A172 (cell line): ENCODE results near the gene COLQ. TPM values are rescaled to one million over a fixed set of nuclear protein-coding genes. Genes with fewer than 3 reads are reported as not detected.
"Not testable (repeated sequence)": the region's sequence is repeated elsewhere in the genome, so short reads cannot be mapped to it uniquely, and the experiment has no call there.

ENCODE experiments used
- DNase-seq: peaks from one replicate; pipeline ENCODE4 v3.0.0-alpha.2; 2015; ENCODE audit warnings: low spot score
- total RNA-seq: library from RNA; depleted of rRNA; stranded (reverse); fragments of >200 nt; shearing (Covaris generic); gene quantifications from 2 replicates; pipeline ENCODE4 v1.2.3, GENCODE V29; 2014

Gene COLQ
- total RNA-seq, 1 experiment from 2014 or later = not detected

DNA sequence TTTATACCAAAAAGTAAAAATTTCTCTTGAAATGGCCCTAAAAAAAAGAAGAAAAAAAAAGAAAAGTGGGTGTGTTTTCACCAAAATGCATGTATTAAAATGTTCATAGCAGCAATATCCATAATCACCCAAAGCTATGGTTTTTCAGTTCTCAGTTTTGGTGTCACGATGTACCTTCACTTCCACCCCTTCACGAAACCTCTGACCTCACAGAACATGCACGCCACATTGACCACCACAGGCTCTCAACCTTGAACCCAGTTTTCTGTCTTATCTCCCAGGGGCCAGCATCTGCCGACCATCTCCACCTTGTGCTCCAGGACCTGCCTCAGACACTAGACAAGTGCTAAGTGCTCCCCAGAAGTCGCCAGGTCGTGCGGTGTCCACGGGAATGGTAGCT, 30.4 kb downstream of the COLQ start:
- no peak for DNase-seq

DNA sequence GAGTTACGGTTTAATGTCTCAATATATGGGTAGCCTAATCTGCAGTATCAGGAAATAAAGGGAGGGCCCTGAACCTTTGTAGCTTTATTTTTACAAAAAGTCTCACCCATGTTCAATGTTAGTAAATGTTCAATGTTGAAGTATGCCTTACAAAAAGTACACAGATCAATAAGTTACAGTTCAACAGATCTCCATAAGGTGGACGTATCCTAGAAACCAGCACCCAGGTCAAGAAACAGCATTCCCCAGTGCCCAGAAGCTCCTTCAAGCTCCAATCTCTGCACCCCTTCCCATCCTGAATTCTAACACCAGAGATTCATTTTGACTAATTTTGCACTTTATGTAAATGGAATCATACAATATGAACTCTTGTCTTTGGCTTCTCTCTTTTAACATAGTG, 31.3 kb downstream of the COLQ start:
- no peak for DNase-seq

DNA sequence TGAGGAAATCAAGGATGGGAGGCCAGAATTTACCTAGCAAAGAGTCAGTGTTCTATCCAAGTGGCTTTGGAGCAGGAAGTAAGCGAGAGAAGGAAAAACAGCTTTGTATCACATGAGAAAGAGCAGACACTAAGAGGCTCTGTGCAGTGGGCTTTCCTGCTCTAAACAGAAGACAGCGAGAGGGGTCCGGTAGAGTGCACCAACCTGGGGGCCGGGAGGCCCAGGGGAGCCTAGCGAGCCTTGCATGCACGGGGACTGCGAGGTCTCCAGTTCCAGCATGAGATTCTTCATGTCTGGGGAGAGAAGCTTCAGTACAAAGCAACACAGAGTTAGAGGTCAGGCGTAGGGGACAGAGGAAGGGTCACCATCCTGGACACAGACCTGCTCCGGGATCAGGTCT, 33.5 kb downstream of the COLQ start:
- no peak for DNase-seq

DNA sequence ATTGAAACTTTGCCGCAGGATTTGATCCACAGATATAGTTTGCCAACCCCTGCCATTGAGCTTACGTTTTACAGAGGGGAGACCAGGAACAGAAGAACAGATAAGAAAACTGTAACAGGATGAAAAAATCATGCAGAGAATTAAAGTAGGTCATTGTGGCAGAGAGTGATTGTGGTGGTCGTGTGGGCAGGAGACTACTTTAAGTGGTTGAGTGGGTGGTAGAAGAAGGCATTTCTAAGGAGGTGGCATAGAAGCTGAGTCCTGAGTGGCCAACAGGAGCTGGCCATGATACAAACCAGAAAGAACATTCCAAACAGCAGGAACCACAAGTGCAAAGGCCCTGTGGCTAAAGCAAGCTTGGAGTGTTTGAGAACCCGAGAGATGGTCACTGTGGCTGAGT, 34.5 kb downstream of the COLQ start:
- no peak for DNase-seq

DNA sequence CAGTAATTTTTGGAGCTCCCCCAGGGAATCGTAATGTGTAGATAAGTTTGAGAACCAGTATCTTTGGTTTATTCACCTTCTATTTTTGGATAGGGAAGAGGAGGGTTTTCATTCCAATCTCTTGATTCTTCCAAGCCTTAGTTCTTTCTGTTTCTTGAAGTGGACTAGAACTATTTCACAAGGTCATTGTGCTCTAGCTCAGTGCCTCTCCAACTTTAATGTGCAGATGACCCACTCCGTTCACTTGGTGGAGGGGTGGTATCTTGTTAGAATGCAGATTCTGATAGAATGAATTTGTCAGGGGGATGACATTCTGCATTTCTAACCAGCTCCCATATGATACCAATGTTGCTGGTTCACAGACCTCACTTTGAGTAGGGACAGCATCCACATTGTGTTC, 35.5 kb downstream of the COLQ start:
- no peak for DNase-seq

DNA sequence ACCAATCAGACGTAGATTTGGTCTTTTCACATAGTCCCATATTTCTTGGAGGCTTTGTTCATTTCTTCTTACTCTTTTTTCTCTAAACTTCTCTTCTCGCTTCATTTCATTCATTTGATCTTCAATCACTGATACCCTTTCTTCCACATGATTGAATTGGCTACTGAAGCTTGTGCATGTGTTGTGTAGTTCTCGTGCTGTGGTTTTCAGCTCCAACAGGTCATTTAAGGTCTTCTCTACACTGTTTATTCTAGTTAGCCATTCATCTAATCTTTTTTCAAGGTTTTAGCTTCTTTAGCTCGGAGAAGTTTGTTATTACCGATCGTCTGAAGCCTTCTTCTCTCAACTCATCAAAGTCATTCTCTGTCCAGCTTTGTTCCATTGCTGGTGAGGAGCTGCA, 37.0 kb downstream of the COLQ start:
- not testable (repeated sequence) for DNase-seq

DNA sequence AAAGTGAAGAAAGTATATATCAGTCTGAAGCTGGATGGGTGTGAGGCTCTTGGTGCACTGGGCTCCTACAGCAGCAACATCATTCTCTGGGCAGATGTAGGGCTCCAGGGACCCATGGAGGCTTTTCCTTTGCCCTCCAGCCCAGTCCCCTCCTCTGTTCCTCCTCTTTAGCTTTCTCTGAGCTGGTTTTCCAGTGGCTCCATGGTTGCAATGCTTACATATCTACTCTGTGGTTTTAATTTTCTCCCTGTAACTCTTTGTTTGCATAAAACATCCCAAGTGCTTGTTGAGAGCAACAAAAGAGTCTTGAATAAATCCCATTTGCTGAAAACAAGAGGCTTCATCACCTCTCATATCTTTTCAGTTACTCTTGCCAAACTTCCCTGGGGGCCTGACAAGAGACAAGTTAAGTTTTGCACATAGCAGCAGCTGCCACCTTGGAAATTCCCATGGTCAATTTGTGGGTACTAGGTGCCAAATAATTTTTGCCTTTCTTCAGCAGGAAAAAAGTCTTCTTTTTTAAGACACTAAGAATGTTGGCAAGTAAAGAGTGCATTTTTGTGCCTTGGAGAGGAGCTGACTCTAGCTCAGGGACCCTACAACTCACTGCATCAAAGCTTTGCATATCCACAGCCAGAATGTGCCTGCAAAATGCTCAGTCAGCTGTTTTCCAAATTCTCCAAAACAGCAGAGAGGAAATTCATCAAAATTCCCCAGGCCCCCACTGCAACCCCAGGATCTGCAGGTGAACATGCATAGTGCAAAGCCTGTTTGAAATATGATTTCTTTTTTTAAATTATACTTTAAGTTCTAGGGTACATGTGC, 41.9 kb downstream of the COLQ start:
- no peak for DNase-seq

DNA sequence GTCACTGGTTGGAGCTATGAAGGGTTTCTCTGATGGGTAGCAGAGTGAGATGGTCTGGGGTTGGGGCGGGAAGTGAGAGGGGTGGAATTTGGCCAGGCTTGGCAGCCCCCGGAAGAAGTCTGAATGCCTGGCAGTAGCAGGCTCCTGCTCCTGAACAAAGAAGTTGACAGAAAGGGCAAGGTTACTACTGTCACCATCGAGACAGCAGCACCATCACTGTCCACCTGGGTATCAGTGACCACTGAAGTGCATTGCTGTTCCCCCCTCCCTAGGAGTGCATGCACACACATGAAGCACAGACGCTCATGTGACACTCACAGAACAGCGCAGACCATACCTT, 42.9 kb downstream of the COLQ start:
- DNase-seq = no peak

DNA sequence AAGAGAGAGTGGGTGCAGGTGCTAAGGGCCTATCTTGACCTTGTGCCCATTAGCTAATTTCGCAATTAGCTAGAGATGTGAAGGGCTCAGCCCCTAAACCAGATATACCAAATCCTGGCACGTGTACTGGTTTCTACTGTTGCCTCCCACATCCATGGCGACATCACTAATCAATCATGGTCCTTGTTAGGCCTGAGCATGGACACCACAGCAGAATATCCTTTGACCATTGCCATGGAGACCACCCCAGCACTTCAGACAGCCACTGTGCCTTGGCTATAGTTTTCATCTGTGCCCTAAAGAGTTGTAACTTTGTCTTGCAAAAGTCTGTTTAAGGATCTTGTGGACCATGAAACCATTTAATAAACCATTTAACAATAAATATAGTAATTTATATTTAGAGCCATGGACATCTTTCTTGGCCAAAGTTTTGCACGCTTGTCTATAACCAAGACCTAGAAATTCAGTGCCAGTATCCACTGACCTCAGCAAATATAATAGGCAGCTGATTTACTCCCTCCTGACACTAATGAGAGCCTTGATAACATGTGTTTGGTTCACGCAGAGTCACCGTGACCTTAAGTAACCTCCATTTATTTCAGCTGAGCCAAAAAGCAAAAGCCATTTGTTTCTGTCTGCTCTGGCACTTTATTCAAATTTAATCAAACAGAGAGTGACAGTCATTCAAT, 43.4 kb downstream of the COLQ start:
- DNase-seq = no peak

DNA sequence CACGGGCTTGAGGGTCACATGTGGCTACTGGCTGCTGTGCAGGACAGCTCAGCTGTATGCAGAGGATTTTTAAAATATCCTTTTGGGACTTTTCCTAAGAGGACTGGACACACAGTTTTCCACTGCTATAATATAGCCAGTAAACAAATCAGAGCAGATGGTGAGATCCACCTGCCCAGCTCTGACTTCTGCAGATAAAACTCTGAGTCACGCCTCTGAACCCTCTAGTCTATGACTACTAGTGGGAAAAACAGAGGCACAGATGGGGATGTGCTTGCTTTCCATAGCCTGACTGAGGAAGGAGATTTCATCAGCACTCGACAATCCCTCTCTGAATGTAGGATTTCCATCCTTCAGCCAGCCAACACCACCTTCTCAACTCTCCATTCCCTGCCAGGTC, 45.1 kb downstream of the COLQ start:
- DNase-seq = peak; percentile 13

DNA sequence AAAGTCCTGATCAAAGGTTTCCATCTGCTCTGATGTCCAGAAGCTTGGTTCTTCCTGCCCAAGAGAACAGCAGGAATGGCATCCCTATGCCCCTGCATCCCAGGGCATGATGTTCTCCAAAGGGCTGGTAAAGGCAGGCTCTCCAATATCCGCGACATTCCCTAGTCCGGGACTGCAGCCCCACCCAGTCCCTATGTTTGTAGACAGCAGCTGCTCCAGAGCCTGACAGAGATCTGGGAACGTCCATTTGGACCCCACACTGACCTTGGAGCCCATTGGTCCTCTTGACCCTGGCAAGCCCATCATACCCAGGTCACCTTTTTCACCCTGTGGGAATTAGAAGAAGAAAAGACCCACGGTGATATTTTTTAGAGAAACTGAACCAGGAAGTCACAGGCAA, 46.3 kb downstream of the COLQ start:
- no peak for DNase-seq

DNA sequence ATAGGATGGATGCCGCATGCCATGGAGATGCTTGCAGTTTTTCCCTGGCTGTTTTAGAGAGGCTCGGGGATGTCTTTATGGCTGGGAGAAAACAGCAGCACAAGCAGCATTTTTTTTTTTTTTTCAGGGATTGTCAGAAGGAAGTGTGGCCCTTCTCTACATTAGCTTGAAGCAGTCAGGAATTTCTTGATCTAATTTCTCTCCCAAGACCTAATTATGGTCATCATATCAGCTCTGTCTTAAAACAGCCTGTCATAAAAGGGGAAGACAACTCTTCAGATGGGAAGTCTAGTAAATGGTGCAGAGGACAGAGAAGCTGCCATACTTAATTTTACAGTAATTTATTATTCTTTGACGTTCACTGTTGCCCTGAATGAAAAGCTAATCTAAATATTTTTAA, 49.6 kb downstream of the COLQ start:
- no peak for DNase-seq

DNA sequence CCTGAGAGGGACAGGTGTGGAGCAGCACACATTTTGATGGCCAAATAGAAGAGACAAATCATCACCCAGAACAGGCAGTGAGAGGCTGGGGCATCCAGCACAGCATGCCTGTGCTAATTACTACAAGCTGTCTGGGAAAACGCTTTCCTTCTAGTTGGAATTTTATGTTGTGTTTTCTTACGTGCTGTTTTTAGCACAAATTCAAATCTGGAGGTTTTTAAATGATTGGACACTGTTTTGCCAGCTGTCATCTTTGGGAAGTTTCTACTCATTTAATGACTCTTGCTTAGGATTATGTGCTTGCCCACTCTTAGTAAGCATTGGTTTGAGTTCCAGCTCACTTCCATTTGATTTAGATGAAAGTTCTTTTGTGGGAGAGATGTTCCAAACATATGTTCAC, 50.7 kb downstream of the COLQ start:
- no peak for DNase-seq

DNA sequence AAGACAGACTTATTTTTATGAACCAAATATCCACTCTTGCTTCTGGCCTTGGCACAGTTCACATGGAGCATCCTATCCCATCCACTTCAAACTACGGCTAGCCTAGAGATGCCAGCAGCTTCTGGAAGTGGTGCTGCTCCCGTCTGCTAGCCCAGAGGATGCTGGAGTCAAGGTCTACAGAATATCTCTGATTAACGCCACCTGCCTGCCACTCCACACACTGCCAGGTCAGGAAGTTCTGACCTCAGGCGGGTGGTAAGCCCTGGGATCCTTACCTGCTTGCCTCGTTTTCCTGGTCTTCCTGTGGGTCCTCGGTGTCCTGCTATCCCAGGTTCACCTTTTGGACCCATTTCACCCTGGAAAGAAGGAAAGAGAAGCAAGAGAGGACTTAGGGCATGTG, 51.2 kb downstream of the COLQ start:
- DNase-seq = no peak

DNA sequence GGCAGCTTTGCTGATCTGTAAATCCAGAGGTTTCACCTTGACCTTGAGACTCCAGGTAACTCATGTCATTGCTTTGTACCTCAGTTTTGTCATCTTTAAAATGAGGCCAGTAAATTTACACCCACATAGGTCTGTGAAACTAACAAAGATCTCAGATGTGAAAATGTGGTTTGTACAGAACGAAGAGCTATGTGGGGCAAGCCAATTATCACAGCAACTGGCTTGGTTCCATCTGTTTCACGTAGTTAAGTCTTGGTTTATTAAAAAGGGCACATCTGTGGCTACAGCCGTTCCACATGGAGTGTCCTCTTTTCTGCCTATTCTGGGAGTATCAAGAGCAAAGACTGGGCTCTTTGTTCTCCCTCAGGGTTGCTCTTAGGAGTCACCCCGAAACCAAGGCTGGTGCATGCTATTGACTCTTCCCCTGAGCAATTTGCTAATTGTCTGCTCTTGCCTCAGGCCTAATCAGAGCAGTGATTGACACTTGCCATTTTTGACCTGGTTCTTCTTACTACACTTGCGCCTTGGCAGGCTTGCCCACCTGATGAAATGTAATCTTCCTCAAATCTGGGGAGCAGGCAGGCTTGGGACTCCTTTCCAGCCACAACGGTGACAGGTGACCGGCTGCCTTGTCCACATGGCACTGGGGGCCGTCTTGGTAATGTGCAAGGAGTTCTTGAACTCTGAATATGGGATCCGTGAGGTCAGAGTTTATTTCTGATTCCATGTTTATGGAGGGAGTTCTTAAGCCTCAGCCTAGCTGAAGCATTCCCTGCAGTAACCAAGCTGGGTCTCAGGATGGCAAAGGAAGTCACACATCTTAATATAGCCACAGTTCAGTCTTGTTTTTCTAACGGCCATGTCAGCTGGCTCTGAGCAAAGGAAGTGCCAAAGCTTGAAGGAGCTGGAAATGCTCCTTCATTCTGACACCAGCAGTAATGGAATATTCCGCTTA, 54.0 kb downstream of the COLQ start:
- no peak for DNase-seq

DNA sequence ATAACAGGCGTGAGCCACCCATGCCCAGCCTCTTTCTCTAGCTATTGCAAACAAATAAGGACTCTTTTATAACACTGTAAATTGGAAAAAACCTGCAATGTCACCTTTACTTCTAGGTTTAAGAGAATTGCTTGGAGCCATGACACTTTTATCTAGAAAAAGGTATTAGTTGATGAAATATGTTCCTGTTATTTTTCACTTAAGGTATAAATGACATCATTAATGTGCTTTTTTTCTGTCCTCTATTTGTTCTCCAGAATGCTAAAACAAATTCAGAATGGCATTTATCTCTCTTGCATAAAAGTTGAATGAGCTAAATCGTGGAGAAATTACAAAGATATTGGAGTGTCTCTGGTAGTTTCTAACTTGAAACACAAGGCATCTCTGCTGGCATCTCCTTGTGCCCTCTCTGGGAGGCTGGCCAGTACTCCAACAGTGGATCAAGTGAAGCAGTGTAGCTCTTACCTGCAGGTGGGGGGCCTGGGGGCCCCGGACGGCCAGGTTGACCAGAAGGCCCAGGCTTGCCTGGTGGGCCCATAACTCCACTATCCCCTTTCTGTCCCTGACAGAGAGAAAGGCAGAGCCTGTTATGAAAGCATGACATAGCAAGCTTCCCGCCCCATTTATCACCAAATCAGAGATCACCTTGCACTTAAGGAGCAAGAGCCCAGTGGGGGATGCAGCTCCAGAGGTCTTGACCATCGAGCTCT, 55.5 kb downstream of the COLQ start:
- DNase-seq = no peak

DNA sequence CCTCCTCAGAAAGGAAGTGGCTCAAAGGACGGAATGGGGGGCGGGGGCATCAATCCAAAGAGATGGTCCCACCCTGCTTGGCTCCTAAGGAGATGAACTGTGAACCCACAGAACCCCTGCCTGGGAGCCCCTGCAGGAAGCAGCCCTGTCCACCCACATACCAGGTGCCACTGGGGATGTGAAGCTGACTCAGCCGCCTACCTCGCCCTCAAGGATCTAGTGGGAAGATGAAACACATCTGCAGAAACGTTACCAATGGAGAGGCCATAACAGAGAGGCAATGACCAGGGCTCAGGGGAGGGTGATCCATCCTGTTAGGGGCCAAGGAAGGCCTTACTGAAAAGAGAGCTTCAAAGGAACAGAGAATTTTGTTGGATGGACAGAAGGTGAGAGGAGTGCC, 59.1 kb downstream of the COLQ start:
- no peak for DNase-seq

DNA sequence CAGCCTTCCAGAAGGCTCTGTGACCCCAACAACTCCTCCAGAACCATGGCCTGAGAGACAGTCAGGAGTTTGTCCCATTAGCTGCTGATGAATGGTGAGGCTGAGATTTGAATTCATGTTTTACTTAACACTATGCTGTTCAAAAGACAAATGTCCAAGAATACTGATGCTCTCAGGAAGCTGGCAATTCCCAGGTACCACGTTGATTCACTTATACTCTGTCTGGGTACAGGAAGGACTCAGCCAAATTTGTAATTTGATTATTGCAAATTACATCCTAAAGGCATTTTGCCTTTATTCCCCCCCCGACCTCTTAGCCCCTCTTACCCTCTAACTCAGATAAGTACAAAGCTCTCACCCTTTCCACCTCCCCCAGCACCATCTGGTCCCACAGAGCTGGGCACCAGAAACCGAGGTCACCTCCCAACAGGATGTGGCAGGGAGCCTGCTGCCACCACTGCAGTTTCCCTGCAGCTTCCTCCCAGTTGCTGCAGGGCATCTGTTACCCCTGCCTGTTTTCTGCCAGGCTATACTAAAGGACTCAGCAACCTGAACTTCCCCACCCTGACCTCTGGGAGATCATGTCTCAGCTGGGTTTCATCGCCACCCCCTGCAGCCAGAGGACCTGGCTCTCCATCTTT, 60.5 kb downstream of the COLQ start:
- DNase-seq = no peak

DNA sequence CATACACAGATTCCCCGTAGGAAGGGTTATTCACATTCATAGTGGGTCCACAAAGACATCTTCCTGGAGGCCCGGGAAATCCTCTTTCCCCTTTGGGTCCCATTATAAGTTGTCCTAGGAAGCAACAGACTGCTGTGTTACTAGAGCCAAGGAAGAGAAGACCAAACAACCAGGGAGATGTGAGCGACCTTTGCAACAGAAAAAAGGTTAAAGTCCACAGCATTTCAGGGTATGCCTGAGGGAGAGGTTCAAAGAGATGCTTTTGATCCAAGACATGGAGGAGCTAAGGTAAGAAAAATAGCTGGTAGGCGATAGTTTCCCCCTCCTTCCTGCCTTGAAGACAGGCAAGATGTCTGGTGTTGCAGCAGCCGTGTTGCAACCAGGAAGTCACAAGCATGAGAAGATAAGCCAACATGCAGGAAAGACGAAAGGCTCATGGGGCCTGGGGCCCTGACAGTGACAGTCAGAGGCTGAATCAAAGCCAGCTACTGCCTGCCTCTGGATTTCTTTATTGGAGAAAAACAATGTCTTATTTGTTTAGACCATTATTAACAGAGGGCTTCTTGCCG, 63.2 kb downstream of the COLQ start:
- DNase-seq = no peak

DNA sequence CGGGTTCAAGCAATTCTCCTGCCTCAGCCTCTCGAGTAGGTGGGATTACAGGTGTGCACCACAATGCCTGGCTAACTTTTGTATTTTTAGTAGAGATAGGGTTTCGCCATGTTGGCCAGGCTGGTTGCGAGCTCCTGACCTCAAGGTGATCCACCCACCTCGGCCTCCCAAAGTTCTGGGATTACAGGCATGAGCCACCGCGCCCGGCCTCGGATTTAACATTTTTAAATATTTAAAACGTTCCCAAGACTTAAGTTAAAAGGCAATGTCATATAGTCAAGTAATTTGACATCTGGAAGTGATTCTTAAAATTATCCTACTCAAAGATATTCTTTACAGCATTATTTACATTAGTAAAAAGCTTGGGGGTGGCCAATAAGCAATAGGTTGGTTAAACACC, 64.6 kb downstream of the COLQ start:
- DNase-seq = not testable (repeated sequence)

DNA sequence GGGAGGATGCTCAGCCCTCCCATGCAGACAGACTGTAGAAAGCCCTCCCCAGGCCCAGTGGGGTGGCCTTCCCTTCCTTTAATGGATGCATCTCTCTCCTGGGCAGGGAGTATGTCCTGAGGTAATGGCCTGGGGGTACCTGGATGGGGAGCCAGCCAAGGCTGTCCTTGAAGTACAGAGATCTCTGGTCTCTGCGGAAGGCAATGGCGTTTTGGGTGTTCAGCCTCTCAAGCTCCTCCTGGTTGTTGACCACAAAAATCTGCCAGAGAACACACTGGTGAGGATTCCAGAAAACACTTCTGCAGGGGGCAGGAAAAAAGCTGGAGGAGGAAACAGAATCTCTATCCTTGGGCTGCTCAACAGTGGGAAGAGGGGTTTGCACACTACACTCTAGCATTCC, 65.2 kb downstream of the COLQ start:
- no peak for DNase-seq
